Caco-2 (cell line): Measurements from ENCODE around the gene H6PD. TPM values are rescaled to one million over a fixed set of nuclear protein-coding genes. Genes with fewer than 3 reads are reported as not detected.

Source experiments
- BruUV-seq: library from RNA; stranded (reverse); fragments of 400-500 nt; replicated peaks from 2 replicates; lab custom pipeline; 2021; lab: Mats Ljungman, UMichigan
- CTCF ChIA-PET: fragments of 300-600 bp; sonication (Branson Sonifier 250); formaldehyde crosslinking; loops from one replicate; lab custom pipeline; 2022; ENCODE audit warnings: antibody characterized with exemption; lab: Charles Lee
- POLR2A ChIA-PET: fragments of 300-600 bp; sonication (Branson Sonifier 250); formaldehyde crosslinking; loops from one replicate; lab custom pipeline; 2022; ENCODE audit warnings: antibody characterized with exemption; lab: Charles Lee
- DNase-seq, 2 experiments: peaks; one replicate each; pipeline versions ENCODE4 v3.0.0 to v3.0.0-alpha.2; 2020 to 2022
- H3K27me3 ChIP-seq: replicated peaks from 2 replicates; pipeline ENCODE4 v1.6.0; 2011; ENCODE audit warnings: low read length; ENCODE audit not compliant: control insufficient read depth, insufficient read depth
- H3K36me3 ChIP-seq: 2 replicates; pipeline ENCODE4 v1.5.1; 2011; ENCODE audit warnings: low read length; ENCODE audit not compliant: control insufficient read depth, insufficient read depth
- H3K4me1 ChIP-seq: fragments of 250-450 bp; sonication (Bioruptor Pico); 2 replicates; pipeline ENCODE4 v1.5.1; 2020; ENCODE audit warnings: mild to moderate bottlenecking
- H3K4me3 ChIP-seq: 2 replicates; pipeline ENCODE4 v1.5.1; 2011; ENCODE audit warnings: low read depth, mild to moderate bottlenecking, control low read depth, low read length
- H3K9me3 ChIP-seq: fragments of 250-450 bp; sonication (Bioruptor Pico); 2 replicates; pipeline ENCODE4 v1.5.1; 2020; ENCODE audit warnings: mild to moderate bottlenecking, moderate library complexity
- H3K27ac Mint-ChIP-seq: one replicate; pipeline ENCODE4 v1.8.0; 2022; ENCODE audit warnings: mixed read lengths; ENCODE audit not compliant: unreplicated experiment
- H3K27me3 Mint-ChIP-seq: one replicate; pipeline ENCODE4 v1.8.0; 2022; ENCODE audit warnings: mixed read lengths; ENCODE audit not compliant: insufficient read depth, unreplicated experiment
- H3K36me3 Mint-ChIP-seq: one replicate; pipeline ENCODE4 v1.8.0; 2022; ENCODE audit warnings: mild to moderate bottlenecking, mixed read lengths; ENCODE audit not compliant: insufficient read depth, unreplicated experiment
- H3K4me1 Mint-ChIP-seq: one replicate; pipeline ENCODE4 v1.8.0; 2022; ENCODE audit warnings: low read depth, mixed read lengths; ENCODE audit not compliant: unreplicated experiment
- H3K4me3 Mint-ChIP-seq: one replicate; pipeline ENCODE4 v1.8.0; 2022; ENCODE audit warnings: mild to moderate bottlenecking, moderate library complexity, mixed read lengths; ENCODE audit not compliant: unreplicated experiment
- H3K9me3 Mint-ChIP-seq: one replicate; pipeline ENCODE4 v1.8.0; 2022; ENCODE audit warnings: mixed read lengths; ENCODE audit not compliant: unreplicated experiment
- intact Hi-C: fragments of 100-400 bp; cut with micrococcal nuclease; formaldehyde crosslinking; loops from one replicate; pipeline ENCODE4 v1.10.0; 2022; ENCODE audit not compliant: unreplicated experiment
- total RNA-seq: library from RNA; stranded (reverse); gene quantifications from 2 replicates; pipeline ENCODE4 v1.2.3, GENCODE V29; 2022
- TF ChIP-seq, protein P1 (sequence below), 2 experiments: fragments of 200-600 bp in 1 of 2; IDR thresholded peaks; 1 replicate in 1 of 2; 2 replicates in 1 of 2; pipeline versions ENCODE4 v1.5.1 to v1.8.0; 2011 to 2022; ENCODE audit warnings: antibody characterized with exemption in 1 of 2, control low read depth in 1 of 2, inconsistent platforms in 1 of 2, low read depth in 1 of 2, low read length in 1 of 2, mild to moderate bottlenecking in 1 of 2, moderate library complexity in 1 of 2; ENCODE audit not compliant: insufficient read depth in 1 of 2, severe bottlenecking in 1 of 2, unreplicated experiment in 1 of 2

H6PD gene
- total RNA-seq, 1 experiment from 2014 or later: 13.0 TPM

DNA sequence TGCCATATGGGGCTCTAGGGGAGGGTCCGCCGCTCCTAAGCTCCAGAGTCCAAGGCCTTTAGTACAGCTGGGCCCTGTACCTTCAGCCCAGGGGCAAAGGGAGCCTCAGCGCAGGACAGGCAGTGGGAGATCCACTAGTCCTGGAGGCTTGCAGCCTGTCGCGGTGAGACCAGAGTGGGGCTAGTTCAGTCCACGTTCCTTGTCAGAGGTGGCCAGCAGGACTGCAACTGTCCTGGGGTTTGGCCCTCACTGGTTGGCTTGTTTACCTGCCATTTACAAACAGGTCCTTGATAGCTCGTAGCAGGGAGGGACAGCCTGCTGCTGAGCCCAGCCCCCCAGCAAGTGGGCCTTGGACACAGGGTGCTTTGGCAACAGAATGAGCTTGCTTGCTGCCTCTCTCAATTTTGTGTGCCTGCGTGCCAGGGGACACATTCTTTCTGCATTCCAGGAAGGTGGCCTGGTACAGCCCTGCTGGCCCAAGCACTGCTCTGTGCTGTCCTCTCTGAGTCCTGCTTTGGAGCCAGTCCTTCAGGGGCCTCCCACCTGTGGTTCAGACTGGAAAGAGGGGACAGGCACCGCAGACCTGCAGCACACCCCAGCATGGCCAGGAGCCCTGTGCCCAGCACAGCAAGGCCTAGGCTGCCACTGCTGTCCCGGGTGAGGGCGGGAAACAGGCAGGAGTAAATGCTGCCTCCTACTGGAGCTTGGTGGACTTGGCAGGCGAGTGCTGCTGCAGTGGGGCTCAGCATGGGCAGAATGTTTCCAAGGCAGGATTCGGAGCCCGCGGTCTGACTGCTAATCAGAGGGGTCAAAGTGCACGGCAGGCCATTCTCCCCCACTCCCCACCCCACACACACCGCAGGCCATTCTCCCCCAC is 15.2 kb downstream of the H6PD start:
- H3K4me1 Mint-ChIP-seq: peaks cover 20% of the 10 kb centered on the region

DNA sequence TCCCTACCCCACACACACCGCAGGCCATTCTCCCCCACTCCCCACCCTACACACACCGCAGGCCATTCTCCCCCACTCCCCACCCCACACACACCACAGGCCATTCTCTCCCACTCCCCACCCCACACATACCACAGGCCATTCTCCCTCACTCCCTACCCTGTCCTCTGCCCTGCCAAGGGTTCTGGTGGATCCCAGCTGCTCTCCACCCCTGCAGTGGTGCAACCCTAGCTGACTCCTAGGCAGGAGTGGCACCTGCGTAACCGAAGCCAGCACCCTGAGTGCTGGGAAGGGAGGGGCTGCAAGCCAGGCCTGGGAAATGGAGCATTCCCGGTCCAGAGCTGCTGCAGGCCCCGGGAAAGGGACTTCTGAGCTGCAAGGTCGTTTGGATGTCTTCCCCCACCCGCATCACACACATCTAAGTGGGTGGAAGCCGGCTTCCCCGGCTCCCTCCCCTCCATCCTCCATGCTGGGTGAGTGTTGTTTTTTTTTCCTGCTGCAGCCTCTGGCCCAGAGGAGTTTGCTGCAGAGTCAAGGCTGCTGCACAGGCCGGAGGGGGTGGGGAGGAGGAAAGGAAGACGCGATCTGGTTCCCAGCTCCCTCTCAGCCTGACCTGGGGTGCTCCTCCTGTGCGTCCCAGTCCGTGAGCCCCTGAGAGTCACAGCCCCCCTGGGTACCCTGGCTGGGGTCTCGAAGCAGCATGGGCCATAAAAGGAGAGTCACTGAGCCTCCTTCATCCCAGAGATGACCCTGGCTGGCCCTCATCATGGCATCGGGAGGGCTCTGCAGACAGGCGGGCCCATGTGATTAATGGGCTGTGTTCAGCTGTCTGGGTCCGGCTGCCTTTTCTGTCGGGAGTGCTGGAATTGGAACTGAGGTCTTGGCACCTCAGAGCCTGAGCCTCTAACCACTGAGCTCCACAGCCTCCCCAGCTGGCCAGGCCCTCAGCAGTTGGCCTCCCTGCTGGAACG is 16.1 kb downstream of the H6PD start:
- H3K27me3 Mint-ChIP-seq: no peaks in the 10 kb centered on the region
- H3K4me3 Mint-ChIP-seq: no peak overlapping the region
- peaks cover 27% of the 10 kb centered on the region for H3K4me1 ChIP-seq
- no peaks in the 10 kb centered on the region for H3K27me3 ChIP-seq
- no peak overlapping the region for H3K27ac Mint-ChIP-seq
- POLR2A ChIA-PET: interaction anchor here (0.8 kb wide), 1 partner anchor 16 kb away, joined by 3 read pairs; no protein-coding TSS in a partner anchor
- peaks cover 21% of the 10 kb centered on the region for H3K4me1 Mint-ChIP-seq
- DNase-seq: no peak
- BruUV-seq: no TSS peak
- no peaks in the 10 kb centered on the region for H3K36me3 Mint-ChIP-seq
- no peak overlapping the region for H3K4me3 ChIP-seq
- CTCF ChIA-PET: interaction anchor here (0.7 to 2.8 kb wide), 2 partner anchors 16 to 436 kb away, joined by 3 to 18 read pairs; partner anchors contain the start of gene H6PD
- intact Hi-C loops: loop anchor here (1.0 kb wide), 1 partner anchor 137 kb away; no protein-coding TSS in a partner anchor
- TF ChIP-seq, protein P1, sequence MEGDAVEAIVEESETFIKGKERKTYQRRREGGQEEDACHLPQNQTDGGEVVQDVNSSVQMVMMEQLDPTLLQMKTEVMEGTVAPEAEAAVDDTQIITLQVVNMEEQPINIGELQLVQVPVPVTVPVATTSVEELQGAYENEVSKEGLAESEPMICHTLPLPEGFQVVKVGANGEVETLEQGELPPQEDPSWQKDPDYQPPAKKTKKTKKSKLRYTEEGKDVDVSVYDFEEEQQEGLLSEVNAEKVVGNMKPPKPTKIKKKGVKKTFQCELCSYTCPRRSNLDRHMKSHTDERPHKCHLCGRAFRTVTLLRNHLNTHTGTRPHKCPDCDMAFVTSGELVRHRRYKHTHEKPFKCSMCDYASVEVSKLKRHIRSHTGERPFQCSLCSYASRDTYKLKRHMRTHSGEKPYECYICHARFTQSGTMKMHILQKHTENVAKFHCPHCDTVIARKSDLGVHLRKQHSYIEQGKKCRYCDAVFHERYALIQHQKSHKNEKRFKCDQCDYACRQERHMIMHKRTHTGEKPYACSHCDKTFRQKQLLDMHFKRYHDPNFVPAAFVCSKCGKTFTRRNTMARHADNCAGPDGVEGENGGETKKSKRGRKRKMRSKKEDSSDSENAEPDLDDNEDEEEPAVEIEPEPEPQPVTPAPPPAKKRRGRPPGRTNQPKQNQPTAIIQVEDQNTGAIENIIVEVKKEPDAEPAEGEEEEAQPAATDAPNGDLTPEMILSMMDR (IDR thresholded peaks at IDR 0.05; ENCODE audit: insufficient read depth in 1 of 2, low read depth in 1 of 2, low read length in 1 of 2, severe bottlenecking in 1 of 2, unreplicated experiment in 1 of 2): no peak
- H3K9me3 ChIP-seq: no peaks in the 10 kb centered on the region
- no peaks in the 10 kb centered on the region for H3K36me3 ChIP-seq
- H3K9me3 Mint-ChIP-seq: no peaks in the 10 kb centered on the region

More for the DNA sequence above, 15.2 kb downstream of the H6PD start:
- Mint-ChIP-seq H3K36me3 (no peaks in the 10 kb centered on the region), H3K4me3 (no peak overlapping the region), H3K9me3 (no peaks in the 10 kb centered on the region), H3K27me3 (no peaks in the 10 kb centered on the region), H3K27ac (peak overlapping the region; percentile 14)
- intact Hi-C loops: loop anchor here (1.0 kb wide), 1 partner anchor 136 kb away; no protein-coding TSS in a partner anchor
- ChIA-PET POLR2A (interaction anchor here (0.8 kb wide), 1 partner anchor 16 kb away, joined by 3 read pairs; no protein-coding TSS in a partner anchor), CTCF (interaction anchor here (0.5 to 2.8 kb wide), 5 partner anchors 15 to 139 kb away, joined by 3 to 18 read pairs (median 4); partner anchors contain the start of genes H6PD and SPSB1)
- Histone ChIP-seq H3K9me3 (no peaks in the 10 kb centered on the region), H3K4me3 (no peak overlapping the region), H3K27me3 (no peaks in the 10 kb centered on the region), H3K4me1 (peaks cover 27% of the 10 kb centered on the region), H3K36me3 (no peaks in the 10 kb centered on the region)
- no TSS peak for BruUV-seq
- TF ChIP-seq, protein P1 (IDR thresholded peaks at IDR 0.05; ENCODE audit: insufficient read depth in 1 of 2, low read depth in 1 of 2, low read length in 1 of 2, severe bottlenecking in 1 of 2, unreplicated experiment in 1 of 2): peak; percentile 36 to 54
- peak in 1 of 2 experiments; percentile 49 for DNase-seq
